ENCODE measurements around the gene NFKBIE.

DNA sequence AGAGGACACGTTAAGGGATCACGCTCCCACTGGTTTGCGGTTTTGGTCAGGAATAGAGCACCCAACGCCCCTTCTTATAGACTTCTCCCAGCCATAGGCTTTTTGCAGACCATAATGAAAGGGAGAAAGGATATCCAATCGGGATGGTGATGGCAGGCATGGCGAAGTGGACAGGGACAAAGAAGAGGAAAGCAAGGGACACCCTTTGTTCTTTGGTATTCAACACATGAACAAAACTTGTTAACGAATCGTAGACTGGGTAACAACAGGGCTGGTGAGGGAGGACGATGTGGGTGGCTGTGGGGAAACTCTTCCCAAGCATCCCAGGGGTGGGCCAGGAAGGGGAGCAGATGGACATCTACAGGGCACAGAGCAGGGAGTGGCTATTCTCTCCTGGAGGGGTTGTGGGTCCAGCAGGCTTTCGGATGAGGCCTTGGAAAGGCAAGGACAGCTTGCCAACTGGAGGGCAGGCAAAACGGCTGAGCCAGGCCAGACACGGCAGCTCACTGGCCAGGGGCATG, 19.9 kb downstream of the NFKBIE start:
- TF ChIP-seq, protein P1, sequence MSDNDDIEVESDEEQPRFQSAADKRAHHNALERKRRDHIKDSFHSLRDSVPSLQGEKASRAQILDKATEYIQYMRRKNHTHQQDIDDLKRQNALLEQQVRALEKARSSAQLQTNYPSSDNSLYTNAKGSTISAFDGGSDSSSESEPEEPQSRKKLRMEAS (IDR thresholded peaks at IDR 0.05): no peak
- no peak for TF ChIP-seq TAF1 (conservative IDR thresholded peaks at IDR 0.05)
- no peak for TF ChIP-seq CTCF (IDR thresholded peaks at IDR 0.05; ENCODE audit: low read depth, low read length, missing input control)
- no peak for TF ChIP-seq REST (IDR thresholded peaks at IDR 0.05)
- no peak for TF ChIP-seq SP1 (IDR thresholded peaks at IDR 0.05)
- no peak for TF ChIP-seq EGR1 (IDR thresholded peaks at IDR 0.05; ENCODE audit: low read depth in 2 of 2)
- TF ChIP-seq RXRA (IDR thresholded peaks at IDR 0.05): no peak
- no peak for TF ChIP-seq RAD21 (IDR thresholded peaks at IDR 0.05)

Measured in liver (tissue), 3 donors.